Measurements from ENCODE around the gene ACTR2.

GRCh38 chr2:65240657-65241056 lies 13.0 kb downstream of the ACTR2 start:
- TF ChIP-seq CTCF (IDR thresholded peaks at IDR 0.05) (no peak), EP300 (IDR thresholded peaks at IDR 0.05) (no peak)
